Caco-2 (cell line): ENCODE results near the gene NMNAT1. TPM values are rescaled to one million over a fixed set of nuclear protein-coding genes. Genes with fewer than 3 reads are reported as not detected.

Experiments used
- Bru-seq: library from RNA; stranded (reverse); fragments of 400-500 nt; gene quantifications from one replicate; lab custom pipeline; 2021; lab: Mats Ljungman, UMichigan
- BruChase-seq, 2 experiments: library from RNA; stranded (reverse); fragments of 400-500 nt; gene quantifications; one replicate each; lab custom pipeline; 2021; lab: Mats Ljungman, UMichigan
- BruUV-seq: library from RNA; stranded (reverse); fragments of 400-500 nt; replicated peaks from 2 replicates; lab custom pipeline; 2021; lab: Mats Ljungman, UMichigan
- CTCF ChIA-PET: fragments of 300-600 bp; sonication (Branson Sonifier 250); formaldehyde crosslinking; loops from one replicate; lab custom pipeline; 2022; ENCODE audit warnings: antibody characterized with exemption; lab: Charles Lee
- POLR2A ChIA-PET: fragments of 300-600 bp; sonication (Branson Sonifier 250); formaldehyde crosslinking; loops from one replicate; lab custom pipeline; 2022; ENCODE audit warnings: antibody characterized with exemption; lab: Charles Lee
- DNase-seq, 2 experiments: peaks; one replicate each; pipeline versions ENCODE4 v3.0.0 to v3.0.0-alpha.2; 2020 to 2022
- H3K27me3 ChIP-seq: replicated peaks from 2 replicates; pipeline ENCODE4 v1.6.0; 2011; ENCODE audit warnings: low read length; ENCODE audit not compliant: control insufficient read depth, insufficient read depth
- H3K36me3 ChIP-seq: 2 replicates; pipeline ENCODE4 v1.5.1; 2011; ENCODE audit warnings: low read length; ENCODE audit not compliant: control insufficient read depth, insufficient read depth
- H3K4me1 ChIP-seq: fragments of 250-450 bp; sonication (Bioruptor Pico); 2 replicates; pipeline ENCODE4 v1.5.1; 2020; ENCODE audit warnings: mild to moderate bottlenecking
- H3K4me3 ChIP-seq: 2 replicates; pipeline ENCODE4 v1.5.1; 2011; ENCODE audit warnings: low read depth, mild to moderate bottlenecking, control low read depth, low read length
- H3K9me3 ChIP-seq: fragments of 250-450 bp; sonication (Bioruptor Pico); 2 replicates; pipeline ENCODE4 v1.5.1; 2020; ENCODE audit warnings: mild to moderate bottlenecking, moderate library complexity
- H3K27ac Mint-ChIP-seq: one replicate; pipeline ENCODE4 v1.8.0; 2022; ENCODE audit warnings: mixed read lengths; ENCODE audit not compliant: unreplicated experiment
- H3K27me3 Mint-ChIP-seq: one replicate; pipeline ENCODE4 v1.8.0; 2022; ENCODE audit warnings: mixed read lengths; ENCODE audit not compliant: insufficient read depth, unreplicated experiment
- H3K36me3 Mint-ChIP-seq: one replicate; pipeline ENCODE4 v1.8.0; 2022; ENCODE audit warnings: mild to moderate bottlenecking, mixed read lengths; ENCODE audit not compliant: insufficient read depth, unreplicated experiment
- H3K4me1 Mint-ChIP-seq: one replicate; pipeline ENCODE4 v1.8.0; 2022; ENCODE audit warnings: low read depth, mixed read lengths; ENCODE audit not compliant: unreplicated experiment
- H3K4me3 Mint-ChIP-seq: one replicate; pipeline ENCODE4 v1.8.0; 2022; ENCODE audit warnings: mild to moderate bottlenecking, moderate library complexity, mixed read lengths; ENCODE audit not compliant: unreplicated experiment
- H3K9me3 Mint-ChIP-seq: one replicate; pipeline ENCODE4 v1.8.0; 2022; ENCODE audit warnings: mixed read lengths; ENCODE audit not compliant: unreplicated experiment
- CTCF ChIP-seq, 2 experiments: fragments of 200-600 bp in 1 of 2; IDR thresholded peaks; 1 replicate in 1 of 2; 2 replicates in 1 of 2; pipeline versions ENCODE4 v1.5.1 to v1.8.0; 2011 to 2022; ENCODE audit warnings: antibody characterized with exemption in 1 of 2, control low read depth in 1 of 2, inconsistent platforms in 1 of 2, low read depth in 1 of 2, low read length in 1 of 2, mild to moderate bottlenecking in 1 of 2, moderate library complexity in 1 of 2; ENCODE audit not compliant: insufficient read depth in 1 of 2, severe bottlenecking in 1 of 2, unreplicated experiment in 1 of 2
- intact Hi-C: fragments of 100-400 bp; cut with micrococcal nuclease; formaldehyde crosslinking; loops from one replicate; pipeline ENCODE4 v1.10.0; 2022; ENCODE audit not compliant: unreplicated experiment
- long read RNA-seq: library from polyadenylated mRNA; stranded (forward); transcript quantifications from one replicate; pipeline ENCODE4 v2.0.0, GENCODE V29; 2022
- total RNA-seq: library from RNA; stranded (reverse); gene quantifications from 2 replicates; pipeline ENCODE4 v1.2.3, GENCODE V29; 2022

NMNAT1 gene
- 3.1 and 3.8 TPM in 2 replicates for total RNA-seq
- Bru-seq, nascent RNA: percentile 41 among the genes with signal in this experiment
- BruChase-seq, experiment 1, labeled RNA remaining after a 2-hour chase: percentile 40 among the genes with signal in this experiment
- BruChase-seq, experiment 2, labeled RNA remaining after a 6-hour chase: percentile 46 among the genes with signal in this experiment
- long read RNA-seq, partial matches to known transcripts: 0 of 5 reads
- long read RNA-seq, other reads (novel, unspliced or antisense): 3 of 5 reads

- Mint-ChIP-seq H3K9me3 (no peaks in the 10 kb centered on the region), H3K4me3 (peak within 1 kb of the TSS; percentile 95), H3K4me1 (peaks cover 4% of the 10 kb centered on the region), H3K27ac (peak within 1 kb of the TSS; percentile 98), H3K36me3 (peaks cover 18% of the 10 kb centered on the region), H3K27me3 (no peaks in the 10 kb centered on the region)
- Histone ChIP-seq H3K36me3 (no peaks in the 10 kb centered on the region), H3K4me3 (peak within 1 kb of the TSS; percentile 66), H3K4me1 (no peaks in the 10 kb centered on the region), H3K9me3 (no peaks in the 10 kb centered on the region), H3K27me3 (no peaks in the 10 kb centered on the region)
- ChIA-PET CTCF (interaction anchor here (1.0 to 1.2 kb wide), 5 partner anchors 32 to 210 kb away, joined by 3 to 6 read pairs (median 4); no protein-coding TSS in a partner anchor), POLR2A (interaction anchor here (0.6 to 2.2 kb wide), 6 partner anchors 25 to 268 kb away, joined by 3 to 10 read pairs (median 4); partner anchors contain the start of genes KIF1B and UBE4B)
- TF ChIP-seq CTCF (IDR thresholded peaks at IDR 0.05; ENCODE audit: insufficient read depth in 1 of 2, low read depth in 1 of 2, low read length in 1 of 2, severe bottlenecking in 1 of 2, unreplicated experiment in 1 of 2): no peak
- BruUV-seq: no TSS peak
- intact Hi-C loops: loop anchor here (1.0 to 2.0 kb wide), 3 partner anchors 32 to 89 kb away; partner anchors contain the start of genes CTNNBIP1 and UBE4B
- DNase-seq: peak; percentile 92 to 93
Measured at GRCh38 chr1:9942939-9943788, at the start of gene NMNAT1, which contains the start of gene LZIC. Gene NMNAT1 (plus strand): TSS chr1:9943475. CDS start chr1:9972074, 28,599 bp downstream. Gene LZIC (minus strand): TSS chr1:9943391. CDS start chr1:9936619, 6,772 bp downstream.

GRCh38 chr1:9894115-9894514 is 49.2 kb upstream of the NMNAT1 start:
- intact Hi-C loops: no loop called here
- Histone ChIP-seq H3K4me1 (no peaks in the 10 kb centered on the region), H3K36me3 (no peaks in the 10 kb centered on the region), H3K27me3 (no peaks in the 10 kb centered on the region), H3K4me3 (no peak overlapping the region), H3K9me3 (no peaks in the 10 kb centered on the region)
- BruUV-seq: no TSS peak
- no peak for DNase-seq
- H3K27ac Mint-ChIP-seq: no peak overlapping the region
- H3K9me3 Mint-ChIP-seq: no peaks in the 10 kb centered on the region
- no peaks in the 10 kb centered on the region for H3K36me3 Mint-ChIP-seq
- ChIA-PET POLR2A (no interaction called here), CTCF (no interaction called here)
- no peaks in the 10 kb centered on the region for H3K4me1 Mint-ChIP-seq
- no peak for TF ChIP-seq CTCF (IDR thresholded peaks at IDR 0.05; ENCODE audit: insufficient read depth in 1 of 2, low read depth in 1 of 2, low read length in 1 of 2, severe bottlenecking in 1 of 2, unreplicated experiment in 1 of 2)
- no peak overlapping the region for H3K4me3 Mint-ChIP-seq
- no peaks in the 10 kb centered on the region for H3K27me3 Mint-ChIP-seq
